Loucy (cell line): ENCODE results near the gene MCRIP1.

ENCODE experiments used
- EZH2phosphoT487 ChIP-seq: fragments of 200-600 bp; IDR thresholded peaks from 2 replicates; pipeline ENCODE4 v1.6.1; 2018; ENCODE audit warnings: antibody characterized with exemption, mild to moderate bottlenecking, moderate library complexity, borderline replicate concordance
- TF ChIP-seq, protein P1 (sequence below): fragments of 200-600 bp; sonication (generic); conservative IDR thresholded peaks from 2 replicates; pipeline ENCODE4 v1.5.1; 2014; ENCODE audit warnings: mild to moderate bottlenecking, antibody characterized with exemption, low read length

DNA sequence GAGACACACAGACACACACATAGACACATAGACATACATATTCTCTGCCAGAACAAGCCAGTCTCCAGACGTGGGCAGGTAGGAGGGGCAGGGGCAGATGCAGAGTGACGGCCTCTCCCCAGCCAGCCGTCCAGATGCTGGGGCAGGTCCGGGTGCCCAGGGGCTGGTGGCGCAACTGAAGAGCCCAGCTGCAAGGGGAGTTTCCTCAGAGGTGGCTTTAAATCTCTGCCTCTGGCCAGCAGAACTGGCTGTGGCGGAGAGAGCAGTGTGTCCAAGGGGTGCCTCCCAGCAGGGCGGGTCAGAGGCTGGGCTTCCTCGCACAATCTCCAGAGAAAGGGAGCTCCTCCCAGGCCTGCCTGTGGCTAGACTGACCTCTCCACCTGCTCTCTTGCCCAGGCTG lies 38.6 kb downstream of the MCRIP1 start:
- TF ChIP-seq, protein P1, sequence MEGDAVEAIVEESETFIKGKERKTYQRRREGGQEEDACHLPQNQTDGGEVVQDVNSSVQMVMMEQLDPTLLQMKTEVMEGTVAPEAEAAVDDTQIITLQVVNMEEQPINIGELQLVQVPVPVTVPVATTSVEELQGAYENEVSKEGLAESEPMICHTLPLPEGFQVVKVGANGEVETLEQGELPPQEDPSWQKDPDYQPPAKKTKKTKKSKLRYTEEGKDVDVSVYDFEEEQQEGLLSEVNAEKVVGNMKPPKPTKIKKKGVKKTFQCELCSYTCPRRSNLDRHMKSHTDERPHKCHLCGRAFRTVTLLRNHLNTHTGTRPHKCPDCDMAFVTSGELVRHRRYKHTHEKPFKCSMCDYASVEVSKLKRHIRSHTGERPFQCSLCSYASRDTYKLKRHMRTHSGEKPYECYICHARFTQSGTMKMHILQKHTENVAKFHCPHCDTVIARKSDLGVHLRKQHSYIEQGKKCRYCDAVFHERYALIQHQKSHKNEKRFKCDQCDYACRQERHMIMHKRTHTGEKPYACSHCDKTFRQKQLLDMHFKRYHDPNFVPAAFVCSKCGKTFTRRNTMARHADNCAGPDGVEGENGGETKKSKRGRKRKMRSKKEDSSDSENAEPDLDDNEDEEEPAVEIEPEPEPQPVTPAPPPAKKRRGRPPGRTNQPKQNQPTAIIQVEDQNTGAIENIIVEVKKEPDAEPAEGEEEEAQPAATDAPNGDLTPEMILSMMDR, result no peak
- no peak for TF ChIP-seq EZH2phosphoT487
